Common myeloid progenitor, CD34-positive (primary cell): ENCODE measurements around the gene LDB2.

ENCODE experiments used
- CTCF ChIA-PET: fragments of 350-600 bp; sonication (Branson Sonifier 250); formaldehyde crosslinking; loops from one replicate; lab custom pipeline; 2021; ENCODE audit warnings: antibody characterized with exemption; lab: Charles Lee
- POLR2A ChIA-PET: fragments of 350-600 bp; sonication (Branson Sonifier 250); formaldehyde crosslinking; loops from one replicate; lab custom pipeline; 2021; ENCODE audit warnings: antibody characterized with exemption; lab: Charles Lee
- DNase-seq, 3 donors: peaks; one replicate each; pipeline versions ENCODE4 v3.0.0 to v3.0.0-alpha.2; 2013
- H3K27ac ChIP-seq, 2 experiments: 1 replicate in 1 of 2; 2 replicates in 1 of 2; pipeline ENCODE4 v1.7.0; 2013; ENCODE audit warnings: inconsistent platforms in 2 of 2, low read length in 2 of 2, mild to moderate bottlenecking in 2 of 2, low read depth in 1 of 2, moderate library complexity in 1 of 2; ENCODE audit not compliant: severe bottlenecking in 2 of 2, insufficient read depth in 1 of 2, poor library complexity in 1 of 2
- H3K27me3 ChIP-seq, 5 experiments: replicated peaks in 2 of 5; 1 replicate in 3 of 5; 2 replicates in 2 of 5; pipeline versions ENCODE4 v1.6.1 to v1.7.0; 2013; ENCODE audit warnings: low read length in 4 of 5, mild to moderate bottlenecking in 2 of 5, moderate library complexity in 2 of 5, inconsistent platforms in 1 of 5; ENCODE audit not compliant: insufficient read depth in 5 of 5, control insufficient read depth in 4 of 5
- H3K36me3 ChIP-seq, 4 experiments: 1 replicate in 2 of 4; 2 replicates in 2 of 4; pipeline versions ENCODE4 v1.6.1 to v1.7.0; 2013; ENCODE audit warnings: low read length in 3 of 4, control low read depth in 1 of 4, mild to moderate bottlenecking in 1 of 4; ENCODE audit not compliant: control insufficient read depth in 4 of 4, insufficient read depth in 4 of 4
- H3K4me1 ChIP-seq, 4 experiments: 1 replicate in 3 of 4; 2 replicates in 1 of 4; pipeline versions ENCODE4 v1.6.1 to v1.7.1; 2013; ENCODE audit warnings: low read length in 3 of 4, mild to moderate bottlenecking in 3 of 4, control low read depth in 1 of 4, inconsistent platforms in 1 of 4, moderate library complexity in 1 of 4; ENCODE audit not compliant: control insufficient read depth in 4 of 4, insufficient read depth in 4 of 4; ENCODE audit errors: control extremely low read depth in 1 of 4
- H3K4me3 ChIP-seq, 7 experiments: 1 replicate in 4 of 7; 2 replicates in 3 of 7; pipeline versions ENCODE4 v1.5.1 to v1.7.0; 2013; ENCODE audit warnings: mild to moderate bottlenecking in 7 of 7, low read length in 6 of 7, moderate library complexity in 6 of 7, inconsistent platforms in 2 of 7, low read depth in 2 of 7, control low read depth in 1 of 7; ENCODE audit not compliant: insufficient read depth in 4 of 7, control insufficient read depth in 1 of 7; ENCODE audit errors: extremely low read depth in 1 of 7
- H3K9me3 ChIP-seq, 5 experiments: 1 replicate in 4 of 5; 2 replicates in 1 of 5; pipeline versions ENCODE4 v1.6.1 to v1.7.1; 2013; ENCODE audit warnings: low read length in 4 of 5, mild to moderate bottlenecking in 2 of 5, inconsistent platforms in 1 of 5, low read depth in 1 of 5, moderate library complexity in 1 of 5; ENCODE audit not compliant: control insufficient read depth in 4 of 5, insufficient read depth in 2 of 5; ENCODE audit errors: control extremely low read depth in 1 of 5
- WGBS: methylation state at CpG from one replicate; pipeline ENCODE4 v1.1.5; 2013; ENCODE audit not compliant: insufficient coverage; 5-methylcytosine and 5-hydroxymethylcytosine counted together

LDB2 gene

DNA sequence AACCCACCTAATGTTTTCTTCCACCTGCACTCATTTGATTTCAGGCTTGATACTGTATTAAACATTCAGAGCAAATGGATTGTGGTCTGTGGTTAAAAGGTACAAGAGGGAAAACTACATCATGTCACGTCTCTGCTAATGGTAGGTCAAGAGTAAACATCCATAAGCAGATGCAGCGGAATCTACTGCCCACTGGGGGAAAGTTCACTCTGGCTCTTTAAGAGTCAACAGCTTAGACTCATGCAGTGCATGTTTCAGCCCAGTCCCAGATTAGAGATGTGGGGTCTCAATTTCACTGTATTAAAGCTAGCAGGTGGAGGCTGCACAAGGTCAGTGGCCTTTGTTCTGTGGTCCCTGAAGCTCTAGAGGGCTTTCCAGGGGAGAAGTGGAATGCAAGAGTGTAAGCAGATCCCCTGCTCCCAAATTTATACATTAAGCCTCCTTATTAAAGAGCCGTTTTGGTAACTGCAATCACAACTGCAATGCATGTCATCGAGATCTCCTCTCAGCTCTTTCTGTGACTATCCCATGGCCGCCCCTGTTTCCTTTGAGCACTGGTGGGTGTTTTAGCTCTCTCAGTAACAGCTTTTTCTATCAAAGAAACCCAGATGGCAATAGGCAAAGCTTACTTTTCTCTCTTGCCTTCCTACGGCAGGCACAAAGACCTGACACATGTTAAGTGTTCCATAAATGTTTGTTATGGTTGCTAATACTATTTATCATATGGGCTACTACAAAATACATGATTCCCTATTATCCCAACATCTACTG, 53.4 kb downstream of the LDB2 start:
- no peak for DNase-seq
- Histone ChIP-seq H3K36me3 (no peaks in the 10 kb centered on the region), H3K4me1 (no peaks in the 10 kb centered on the region), H3K27ac (no peak overlapping the region), H3K27me3 (no peaks in the 10 kb centered on the region), H3K9me3 (no peaks in the 10 kb centered on the region), H3K4me3 (no peak overlapping the region)
- WGBS = 97% methylated on average over 5 of the region's 6 CpGs
- CTCF ChIA-PET = no interaction called here
- POLR2A ChIA-PET = no interaction called here

DNA sequence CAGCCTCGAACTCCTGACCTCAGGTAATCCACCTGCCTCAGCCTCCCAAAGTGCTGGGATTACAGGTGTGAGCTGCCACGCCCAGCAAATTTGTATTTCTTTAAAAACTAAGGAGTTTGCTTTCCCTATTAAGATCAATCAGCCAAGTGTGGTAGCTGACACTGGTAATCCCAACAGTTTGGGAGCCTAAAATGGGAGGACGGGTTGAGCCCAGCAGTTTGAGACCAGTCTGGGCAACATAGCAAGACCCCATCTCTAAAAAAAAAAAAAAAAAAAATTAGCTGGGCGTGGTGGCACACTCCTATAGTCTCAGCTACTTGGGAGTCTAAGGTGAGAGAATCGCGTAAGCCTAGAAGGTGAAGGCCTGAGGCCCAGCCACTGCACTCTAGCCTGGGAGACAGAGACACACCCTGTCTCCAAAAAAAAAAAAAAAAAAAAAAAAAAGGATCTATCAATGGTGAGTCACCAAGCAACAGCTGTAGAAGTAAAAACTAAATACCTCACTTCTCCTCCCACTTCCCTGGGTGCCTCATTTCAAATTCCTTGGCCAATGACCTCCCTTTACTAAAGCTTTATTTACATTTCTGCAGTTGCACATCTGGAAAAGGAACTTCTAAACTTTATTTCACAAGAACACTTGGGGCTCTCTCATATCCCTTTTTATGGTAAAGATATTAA, 54.5 kb downstream of the LDB2 start:
- Histone ChIP-seq H3K4me3 (no peak overlapping the region), H3K36me3 (no peaks in the 10 kb centered on the region), H3K27ac (no peak overlapping the region), H3K4me1 (no peaks in the 10 kb centered on the region), H3K9me3 (no peaks in the 10 kb centered on the region), H3K27me3 (no peaks in the 10 kb centered on the region)
- DNase-seq = no peak
- POLR2A ChIA-PET = no interaction called here
- CTCF ChIA-PET = no interaction called here
- WGBS = no CpG with 5 or more reads among the region's 6 CpGs

DNA sequence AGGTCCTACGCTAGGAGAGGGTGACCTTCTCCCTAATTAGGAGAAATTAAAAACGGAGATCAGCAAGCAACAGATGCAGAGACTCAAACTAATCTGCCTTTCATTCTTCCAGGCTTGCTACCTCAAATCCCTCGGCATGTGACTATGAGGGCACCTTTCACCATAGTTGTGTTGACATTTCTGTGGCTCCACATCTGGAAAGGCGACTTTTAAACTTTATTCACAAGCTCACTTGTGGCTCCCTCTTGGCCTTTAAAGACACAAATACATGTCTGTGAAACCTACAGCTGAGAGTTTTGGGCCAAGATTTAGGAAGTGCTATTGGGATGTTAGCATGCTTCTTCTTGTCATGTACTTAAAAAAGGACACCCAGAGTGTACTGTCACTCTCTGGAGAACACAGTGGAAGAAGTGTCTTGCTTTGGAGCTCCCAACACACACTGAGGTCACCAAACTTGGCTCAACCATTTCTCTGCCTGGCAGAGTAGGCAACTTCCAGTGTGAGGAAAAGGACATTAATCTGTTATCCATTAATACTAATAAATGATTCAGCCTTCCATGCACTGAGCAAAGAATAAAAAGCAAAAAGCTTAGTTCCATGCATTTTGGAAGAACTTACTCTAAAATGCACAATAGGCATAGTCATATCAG, 60.1 kb downstream of the LDB2 start:
- Histone ChIP-seq H3K27me3 (peaks cover 0 to 3% (median 0%) of the 10 kb centered on the region in 5 experiments), H3K9me3 (no peaks in the 10 kb centered on the region), H3K27ac (no peak overlapping the region), H3K4me3 (no peak overlapping the region), H3K36me3 (no peaks in the 10 kb centered on the region), H3K4me1 (no peaks in the 10 kb centered on the region)
- DNase-seq = no peak
- ChIA-PET CTCF (no interaction called here), POLR2A (no interaction called here)
- WGBS = 100% methylated on average over 3 of the region's 4 CpGs

DNA sequence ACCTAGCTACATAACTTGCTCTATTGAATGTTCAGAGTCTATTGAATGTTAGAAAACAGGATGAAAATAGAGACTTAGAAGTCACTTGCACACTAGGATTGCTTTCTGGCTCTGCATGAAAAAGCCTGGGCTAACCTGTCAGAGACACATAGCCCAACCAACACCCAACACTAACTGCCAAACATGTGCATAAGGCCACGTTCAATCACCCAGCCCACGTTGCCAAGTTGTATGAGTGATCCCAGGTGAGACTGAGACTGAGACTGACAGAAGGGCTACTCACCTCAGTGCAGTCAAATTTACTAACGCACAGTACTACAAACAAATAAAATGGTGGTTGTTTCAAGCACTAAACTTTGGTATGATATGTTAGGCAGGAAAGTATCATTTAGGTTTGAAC, 61.0 kb downstream of the LDB2 start:
- Histone ChIP-seq H3K4me3 (no peak overlapping the region), H3K9me3 (no peaks in the 10 kb centered on the region), H3K36me3 (no peaks in the 10 kb centered on the region), H3K27ac (no peak overlapping the region), H3K4me1 (no peaks in the 10 kb centered on the region), H3K27me3 (peaks cover 0 to 3% (median 0%) of the 10 kb centered on the region in 5 experiments)
- ChIA-PET POLR2A (no interaction called here), CTCF (no interaction called here)
- WGBS = no CpG with 5 or more reads among the region's 3 CpGs
- no peak for DNase-seq

DNA sequence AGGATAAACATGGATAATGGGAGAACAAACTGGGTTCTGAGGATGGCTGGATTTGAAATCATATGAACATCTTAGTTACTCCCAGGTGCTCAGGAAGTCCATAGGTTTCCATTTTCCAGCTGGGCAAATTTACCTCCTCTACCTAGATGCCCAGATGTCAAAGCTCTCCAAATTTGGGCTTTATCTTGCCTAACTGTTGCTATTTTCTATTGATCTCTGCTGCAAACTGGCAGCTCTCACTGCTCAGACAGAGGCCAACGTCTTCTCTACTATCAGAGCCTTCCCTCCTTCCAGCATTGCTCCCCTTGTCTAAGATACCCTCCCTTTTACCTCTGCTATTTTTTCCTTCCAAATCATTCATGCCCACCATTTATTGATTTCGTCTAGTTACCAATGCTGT, 62.1 kb downstream of the LDB2 start:
- Histone ChIP-seq H3K9me3 (no peaks in the 10 kb centered on the region), H3K27ac (no peak overlapping the region), H3K27me3 (peaks cover 0 to 4% (median 0%) of the 10 kb centered on the region in 5 experiments), H3K36me3 (no peaks in the 10 kb centered on the region), H3K4me3 (no peak overlapping the region), H3K4me1 (no peaks in the 10 kb centered on the region)
- POLR2A ChIA-PET = no interaction called here
- DNase-seq = no peak
- WGBS = 76% methylated on average over 1 of the region's 2 CpGs
- CTCF ChIA-PET = no interaction called here

DNA sequence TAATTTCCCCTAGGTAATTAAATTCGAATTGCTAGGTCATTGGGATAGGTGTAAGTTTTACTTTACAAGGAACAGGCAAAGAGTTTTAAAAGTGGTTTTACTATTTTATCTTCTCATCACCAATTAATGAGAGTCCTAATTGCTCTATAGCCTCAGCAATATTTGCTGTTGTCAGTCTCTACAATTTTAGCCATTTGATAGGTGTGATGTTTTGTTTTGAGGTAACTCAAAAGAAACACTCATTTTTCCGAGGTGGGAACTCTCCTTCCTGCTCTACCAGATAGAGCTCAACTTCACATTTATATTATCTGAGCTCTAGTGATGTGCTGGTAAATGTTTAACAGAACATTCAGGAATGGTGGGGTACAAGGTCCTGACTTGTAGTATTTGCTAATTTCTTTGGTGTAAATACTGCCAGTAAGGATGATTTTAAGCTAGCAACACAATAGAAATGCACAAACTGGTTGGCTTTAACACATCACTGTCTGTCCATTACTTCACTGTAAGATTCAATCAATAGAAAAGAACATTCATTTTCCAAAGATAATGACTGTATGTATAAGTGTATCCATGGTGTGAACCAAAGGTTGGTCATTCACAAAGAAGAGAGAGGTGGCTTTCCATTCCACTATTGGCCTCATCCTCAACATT, 62.7 kb downstream of the LDB2 start:
- DNase-seq = no peak
- H3K27ac ChIP-seq = no peak overlapping the region
- no peaks in the 10 kb centered on the region for H3K36me3 ChIP-seq
- ChIA-PET CTCF (no interaction called here), POLR2A (no interaction called here)
- H3K9me3 ChIP-seq = no peaks in the 10 kb centered on the region
- H3K4me3 ChIP-seq = no peak overlapping the region
- H3K4me1 ChIP-seq = no peaks in the 10 kb centered on the region
- no CpG with 5 or more reads among the region's 2 CpGs for WGBS
- H3K27me3 ChIP-seq = peaks cover 0 to 4% (median 0%) of the 10 kb centered on the region in 5 experiments
